HEK293T (cell line): ENCODE measurements around the gene STK39.

Source experiments
- ARNT ChIP-seq: fragments of 450-650 bp; IDR thresholded peaks from 2 replicates; pipeline ENCODE4 v1.6.1; 2017; ENCODE audit warnings: mild to moderate bottlenecking
- FOXK2 ChIP-seq: fragments of 450-650 bp; IDR thresholded peaks from 2 replicates; pipeline ENCODE4 v1.6.1; 2016; ENCODE audit warnings: mild to moderate bottlenecking
- HDGF ChIP-seq: fragments of 450-650 bp; IDR thresholded peaks from 2 replicates; pipeline ENCODE4 v1.6.1; 2017; ENCODE audit warnings: antibody characterized with exemption, borderline replicate concordance
- NFRKB ChIP-seq: fragments of 450-650 bp; IDR thresholded peaks from 2 replicates; pipeline ENCODE4 v1.6.1; 2016; ENCODE audit warnings: mild to moderate bottlenecking, moderate library complexity
- SP1 ChIP-seq: fragments of 450-650 bp; IDR thresholded peaks from 2 replicates; pipeline ENCODE4 v1.6.1; 2017
- TF ChIP-seq, protein P1 (sequence below): fragments of 450-650 bp; IDR thresholded peaks from 2 replicates; pipeline ENCODE4 v1.6.1; 2016

DNA sequence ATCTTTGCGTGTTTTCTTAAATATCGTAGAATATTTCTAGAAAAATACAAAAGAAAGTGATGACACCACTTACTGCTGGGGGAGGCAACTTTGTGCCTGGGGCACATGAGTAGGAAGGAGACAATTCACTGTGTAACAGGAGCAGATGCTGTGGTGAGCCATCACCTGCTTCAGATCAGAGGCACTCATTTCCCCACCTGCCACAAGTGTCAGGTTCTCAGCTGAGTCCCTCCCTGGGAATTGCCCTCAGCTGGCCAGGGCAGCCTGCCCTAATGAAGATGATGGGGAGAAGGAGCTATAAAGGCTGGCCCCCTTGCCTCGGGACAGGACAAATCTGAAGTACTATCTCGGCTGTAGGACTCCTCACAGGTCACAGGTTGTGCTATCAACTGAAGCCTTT, 322.8 kb downstream of the STK39 start:
- no peak for TF ChIP-seq ARNT
- TF ChIP-seq FOXK2 = no peak
- TF ChIP-seq, protein P1, sequence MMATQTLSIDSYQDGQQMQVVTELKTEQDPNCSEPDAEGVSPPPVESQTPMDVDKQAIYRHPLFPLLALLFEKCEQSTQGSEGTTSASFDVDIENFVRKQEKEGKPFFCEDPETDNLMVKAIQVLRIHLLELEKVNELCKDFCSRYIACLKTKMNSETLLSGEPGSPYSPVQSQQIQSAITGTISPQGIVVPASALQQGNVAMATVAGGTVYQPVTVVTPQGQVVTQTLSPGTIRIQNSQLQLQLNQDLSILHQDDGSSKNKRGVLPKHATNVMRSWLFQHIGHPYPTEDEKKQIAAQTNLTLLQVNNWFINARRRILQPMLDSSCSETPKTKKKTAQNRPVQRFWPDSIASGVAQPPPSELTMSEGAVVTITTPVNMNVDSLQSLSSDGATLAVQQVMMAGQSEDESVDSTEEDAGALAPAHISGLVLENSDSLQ = no peak
- no peak for TF ChIP-seq HDGF
- no peak for TF ChIP-seq SP1
- TF ChIP-seq NFRKB = no peak
